Stimulated activated CD8-positive, alpha-beta memory T cell treated with anti-CD3 and anti-CD28 coated beads, Interleukin-12 subunit alpha, Interleukin-12 subunit beta, amount 100 ng/mL, for 24 hours (primary cell): ENCODE results near the gene FER.
"Not testable (repeated sequence)": the region's sequence is repeated elsewhere in the genome, so short reads cannot be mapped to it uniquely, and the experiment has no call there.

Source experiments
- DNase-seq: peaks from one replicate; pipeline ENCODE4 v3.0.0-alpha.2; 2020; ENCODE audit errors: extremely low read depth

Gene FER

GRCh38 chr5:109035436-109035835 is 287.7 kb downstream of the FER start:
- no peak for DNase-seq

- no peak for DNase-seq
These were observed 290.6 kb downstream of the FER start for GRCh38 chr5:109038209-109038840.

- DNase-seq, result no peak
These were observed 293.6 kb downstream of the FER start for GRCh38 chr5:109041317-109041716.

- no peak for DNase-seq
These were observed 298.0 kb downstream of the FER start for GRCh38 chr5:109045710-109046109.

GRCh38 chr5:109049565-109049964 is 301.9 kb downstream of the FER start:
- no peak for DNase-seq

DNA sequence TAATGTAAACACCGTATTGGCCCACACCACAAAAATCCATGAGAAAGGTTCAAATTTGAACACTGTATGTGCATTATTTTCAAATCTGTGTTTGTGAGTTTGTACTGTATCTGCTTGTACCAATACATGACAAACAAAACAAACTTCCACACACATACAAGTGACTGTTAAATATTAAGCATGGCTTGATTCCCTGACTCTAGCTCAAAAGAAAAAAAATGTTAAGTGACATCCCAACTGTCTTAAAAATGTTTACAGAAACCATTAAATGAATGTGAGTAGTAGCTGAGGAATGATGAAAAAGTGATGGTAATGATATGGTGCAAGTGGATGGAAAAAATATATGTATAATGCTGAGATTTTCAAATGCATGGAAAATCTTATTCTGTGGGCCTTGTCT is 302.6 kb downstream of the FER start:
- not testable (repeated sequence) for DNase-seq

- DNase-seq, result not testable (repeated sequence)
These were observed 304.5 kb downstream of the FER start for GRCh38 chr5:109052216-109052615.

GRCh38 chr5:109053995-109054417 is 306.3 kb downstream of the FER start:
- no peak for DNase-seq

DNA sequence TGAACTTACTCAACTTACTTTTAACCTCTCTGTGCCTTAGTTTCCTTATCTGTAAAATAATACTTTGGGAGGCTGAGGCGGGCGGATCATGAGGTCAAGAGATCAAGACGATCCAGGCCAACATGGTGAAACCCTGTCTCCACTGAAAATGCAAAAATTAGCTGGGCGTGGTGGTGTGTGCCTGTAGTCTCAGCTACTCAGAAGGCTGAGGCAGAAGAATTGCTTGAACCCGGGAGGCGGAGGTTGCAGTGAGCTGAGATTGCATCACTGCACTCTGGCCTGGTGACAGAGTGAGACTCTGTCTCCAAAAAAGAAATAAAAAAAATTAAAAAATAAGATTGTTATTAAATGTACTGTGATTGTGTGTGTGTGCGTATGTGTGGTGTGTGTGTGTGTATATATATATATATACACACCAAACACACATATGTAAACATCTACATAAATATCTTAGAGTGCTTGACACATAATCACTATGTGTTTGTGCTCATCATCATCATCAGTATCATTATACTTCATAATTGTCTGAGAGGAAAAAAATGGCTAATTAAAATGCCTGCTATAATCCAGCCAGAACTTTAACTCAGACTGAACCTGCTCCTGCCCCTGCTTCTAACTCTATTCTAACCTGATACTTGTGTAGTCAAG is 312.8 kb downstream of the FER start:
- DNase-seq, result no peak

DNA sequence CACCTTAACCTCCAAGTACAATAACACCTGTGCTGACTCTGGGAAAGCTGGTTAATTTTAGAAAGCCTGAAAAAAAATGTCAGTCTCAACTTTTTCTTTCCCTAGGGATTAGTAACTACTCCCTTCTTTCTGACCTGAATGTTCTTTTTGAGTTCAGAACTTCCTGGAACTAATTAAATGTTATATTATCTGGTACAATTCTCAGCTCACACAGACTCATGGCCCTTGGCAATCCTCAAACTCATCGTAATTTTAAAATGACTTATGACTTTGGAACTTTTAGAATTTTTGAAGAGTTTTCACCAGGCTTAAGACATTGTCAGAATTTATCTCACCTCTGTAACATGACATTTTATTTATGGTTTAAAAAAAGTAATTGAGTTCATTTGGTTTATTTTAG is 315.0 kb downstream of the FER start:
- no peak for DNase-seq

GRCh38 chr5:109063223-109063622 is 315.5 kb downstream of the FER start:
- no peak for DNase-seq

GRCh38 chr5:109076741-109077140 is 329.0 kb downstream of the FER start:
- no peak for DNase-seq

GRCh38 chr5:109078448-109078847 is 330.8 kb downstream of the FER start:
- no peak for DNase-seq

DNA sequence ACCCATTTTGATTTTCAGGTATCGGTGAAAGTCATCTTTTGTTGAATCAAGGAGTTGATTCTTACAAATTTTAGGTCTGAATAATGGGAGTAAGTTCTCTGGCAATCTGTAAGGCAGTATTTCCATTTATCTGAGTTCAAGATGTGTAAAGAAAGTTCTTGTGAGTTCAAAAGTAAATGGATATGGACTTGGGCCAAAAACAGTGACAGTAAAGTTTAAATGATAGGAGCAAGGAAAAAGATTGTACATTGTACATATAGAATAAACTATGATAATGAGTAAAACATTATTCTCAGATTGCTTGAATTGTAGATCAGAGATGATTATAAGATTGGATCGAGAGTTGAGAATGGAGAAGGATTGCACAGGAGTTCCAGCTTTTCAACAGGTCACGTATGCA is 332.8 kb downstream of the FER start:
- DNase-seq, result no peak

DNA sequence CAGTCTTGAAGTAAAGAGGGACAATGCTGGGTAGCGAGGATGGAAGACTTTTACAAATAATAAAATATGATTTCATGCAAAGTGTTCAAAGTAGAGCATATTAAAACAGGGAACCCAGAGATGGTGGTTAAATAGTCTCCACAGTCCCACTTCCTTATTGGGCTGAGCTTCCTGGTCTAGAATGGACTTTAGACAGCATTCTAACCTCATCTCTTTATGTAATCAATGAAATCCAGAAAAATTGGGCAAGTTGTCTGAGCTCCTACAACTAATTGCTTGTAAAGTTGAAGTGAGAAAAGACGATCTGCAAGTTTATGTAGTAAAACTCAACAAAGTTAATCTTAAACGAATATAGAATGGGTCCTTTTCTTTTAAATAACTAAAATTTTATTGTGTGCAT is 333.2 kb downstream of the FER start:
- no peak for DNase-seq

DNA sequence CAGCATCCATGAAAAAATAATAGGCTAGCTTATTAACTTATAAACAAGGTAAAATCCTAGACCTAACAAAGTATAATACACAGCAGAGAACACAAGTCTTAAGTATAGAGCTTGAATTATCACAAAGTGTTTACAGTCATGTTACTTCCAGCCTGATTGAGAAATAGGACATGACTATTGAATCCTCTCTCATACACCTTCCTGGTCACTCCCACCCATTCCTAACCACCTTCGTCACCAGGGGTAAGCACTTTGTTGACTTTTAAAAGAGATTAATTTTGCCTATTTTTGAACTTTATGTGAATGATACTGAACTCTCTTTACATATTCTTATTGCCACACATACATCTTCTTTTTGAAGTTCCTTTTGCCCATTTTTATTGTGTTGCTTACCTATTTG is 336.2 kb downstream of the FER start:
- DNase-seq, result no peak

DNA sequence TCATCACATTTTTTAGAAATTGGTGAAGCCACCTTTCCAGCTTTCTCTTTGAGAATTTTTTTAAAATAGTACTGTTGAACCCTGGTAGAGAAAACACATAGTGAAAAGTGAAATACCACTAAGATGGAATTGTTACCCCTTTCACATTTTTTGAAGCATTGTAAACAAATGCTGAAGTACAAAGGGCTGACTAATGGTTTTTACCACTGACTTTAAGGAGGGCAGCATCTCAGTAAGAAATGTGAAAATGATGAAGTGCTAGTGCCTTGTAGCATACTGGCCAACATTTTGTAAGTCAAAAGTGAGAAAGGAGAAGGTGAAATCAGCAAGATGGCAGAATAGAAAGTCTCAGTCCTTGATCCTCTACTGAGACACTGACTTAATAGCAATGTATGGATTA is 341.5 kb downstream of the FER start:
- DNase-seq, result no peak

DNA sequence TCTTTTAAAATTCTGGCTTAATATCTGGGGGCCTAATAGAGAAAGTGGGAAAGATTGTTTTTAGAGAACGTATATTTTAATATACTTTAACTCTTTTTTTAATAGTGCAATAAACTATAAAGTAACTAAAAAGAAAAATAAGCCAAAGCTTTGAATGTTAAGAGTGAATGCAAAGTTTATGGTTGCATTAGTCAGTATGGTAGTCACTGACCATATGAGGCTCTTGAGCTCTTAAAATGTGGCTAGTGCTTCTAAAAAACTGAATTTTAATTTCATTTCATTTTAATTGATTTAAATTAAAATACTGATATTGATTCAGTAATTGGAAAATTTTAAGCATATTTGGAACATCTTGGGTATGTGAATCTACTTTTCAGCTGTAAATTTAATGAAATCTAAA is 351.4 kb downstream of the FER start:
- DNase-seq, result no peak

DNA sequence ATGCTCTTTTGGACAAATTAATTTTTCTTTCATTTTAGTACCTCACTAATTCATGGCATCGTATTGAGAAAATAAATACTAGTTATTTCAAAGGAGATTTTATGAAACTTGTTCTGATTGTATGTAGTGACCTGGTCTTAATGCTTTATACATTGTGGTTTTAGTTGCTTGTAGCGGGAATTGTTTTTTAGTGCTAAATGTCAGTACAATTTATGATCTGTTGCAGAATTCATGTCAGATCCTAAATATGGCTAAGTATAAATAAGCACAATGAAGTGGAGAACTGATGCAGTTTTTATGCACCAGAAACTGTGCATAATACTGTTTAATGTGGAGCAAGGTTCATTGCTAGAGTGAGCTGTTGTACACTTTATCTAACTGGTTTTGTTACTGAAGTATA is 353.3 kb downstream of the FER start:
- no peak for DNase-seq

- DNase-seq, result no peak
These were observed 354.5 kb downstream of the FER start for GRCh38 chr5:109102096-109102690.

GRCh38 chr5:109105631-109106267 is 358.1 kb downstream of the FER start:
- no peak for DNase-seq

DNA sequence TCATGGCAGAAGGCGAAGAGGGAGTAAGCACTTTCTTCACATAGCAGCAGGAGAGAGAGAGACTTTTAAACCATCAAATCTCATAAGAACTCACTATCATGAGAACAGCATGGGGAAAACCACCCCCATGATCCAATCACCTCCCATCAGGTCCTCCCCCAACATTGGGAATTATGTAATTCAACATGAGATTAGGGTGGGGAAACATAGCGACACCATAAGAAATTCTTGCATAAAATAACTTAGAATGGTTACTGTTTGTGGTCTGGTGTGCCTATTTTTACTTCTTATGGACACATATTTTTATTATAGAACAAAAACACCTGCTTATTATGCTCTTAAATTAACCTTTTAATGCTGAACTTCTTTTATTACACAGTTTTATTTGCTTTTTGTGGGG is 364.0 kb downstream of the FER start:
- no peak for DNase-seq

- no peak for DNase-seq
These were observed 365.9 kb downstream of the FER start for GRCh38 chr5:109113608-109114007.
